ENCODE data around the gene HPX.

Gene HPX

DNA sequence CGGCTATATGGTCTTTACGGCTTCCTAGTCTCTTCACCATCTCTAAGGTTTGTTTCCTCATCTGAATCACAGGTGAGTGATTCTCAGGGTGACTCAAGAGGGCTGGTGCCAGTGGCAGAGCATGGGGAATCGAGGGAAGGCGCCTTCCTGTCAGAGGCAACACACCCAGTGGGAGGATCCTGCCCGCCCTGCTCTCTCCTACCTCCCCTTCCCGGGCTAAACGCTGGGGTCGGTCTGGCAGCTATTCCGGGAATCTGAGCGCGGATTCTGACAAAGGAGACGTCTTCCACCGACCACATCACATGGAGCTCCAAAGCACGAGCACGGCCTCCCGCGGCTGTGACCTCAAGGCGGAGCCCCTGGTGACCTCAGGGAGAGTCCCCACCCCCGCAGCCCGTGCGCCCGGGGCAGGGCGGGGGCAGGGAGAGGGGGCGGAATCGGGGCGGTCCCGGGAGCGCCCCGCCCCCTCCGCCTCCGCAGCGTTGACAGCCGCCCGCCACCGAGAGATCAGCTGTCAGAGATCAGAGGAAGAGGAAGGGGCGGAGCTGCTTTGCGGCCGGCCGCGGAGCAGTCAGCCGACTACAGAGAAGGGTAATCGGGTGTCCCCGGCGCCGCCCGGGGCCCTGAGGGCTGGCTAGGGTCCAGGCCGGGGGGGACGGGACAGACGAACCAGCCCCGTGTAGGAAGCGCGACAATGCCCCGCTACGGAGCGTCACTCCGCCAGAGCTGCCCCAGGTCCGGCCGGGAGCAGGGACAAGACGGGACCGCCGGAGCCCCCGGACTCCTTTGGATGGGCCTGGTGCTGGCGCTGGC lies 50.7 kb downstream of the HPX start, which contains the start of gene SMPD1:
Gene SMPD1, plus strand, starts transcription at position 570 of the 813 bp plus-strand sequence. Its CDS starts 125 bp downstream, at position 695.
- TF ChIP-seq CTCF (conservative IDR thresholded peaks at IDR 0.05; ENCODE audit: control insufficient read depth, insufficient read depth, low read depth, low read length) = no peak
- DNase-seq (ENCODE audit: low read depth) = peak; percentile 82
- H3K4me3 ChIP-seq (ENCODE audit: control insufficient read depth, low read depth, low read length) = peak within 1 kb of the TSS; percentile 77

GRCh38 chr11:6388748-6389147 lies 52.0 kb downstream of the HPX start:
- no peak for TF ChIP-seq CTCF (conservative IDR thresholded peaks at IDR 0.05; ENCODE audit: control insufficient read depth, insufficient read depth, low read depth, low read length)
- H3K4me3 ChIP-seq (ENCODE audit: control insufficient read depth, low read depth, low read length) = no peak overlapping the region
- DNase-seq (ENCODE audit: low read depth) = no peak

- no peak for TF ChIP-seq CTCF (conservative IDR thresholded peaks at IDR 0.05; ENCODE audit: control insufficient read depth, insufficient read depth, low read depth, low read length)
- DNase-seq (ENCODE audit: low read depth) = peak; percentile 41
- no peak overlapping the region for H3K4me3 ChIP-seq (ENCODE audit: control insufficient read depth, low read depth, low read length)
Observed at GRCh38 chr11:6387811-6388599, 52.8 kb downstream of the HPX start.

- H3K4me3 ChIP-seq (ENCODE audit: control insufficient read depth, low read depth, low read length) = no peak overlapping the region
- no peak for DNase-seq (ENCODE audit: low read depth)
- no peak for TF ChIP-seq CTCF (conservative IDR thresholded peaks at IDR 0.05; ENCODE audit: control insufficient read depth, insufficient read depth, low read depth, low read length)
Observed at GRCh38 chr11:6385046-6385777, 55.6 kb downstream of the HPX start.
